Measurements from ENCODE around the gene TAF1D.

Gene TAF1D

DNA sequence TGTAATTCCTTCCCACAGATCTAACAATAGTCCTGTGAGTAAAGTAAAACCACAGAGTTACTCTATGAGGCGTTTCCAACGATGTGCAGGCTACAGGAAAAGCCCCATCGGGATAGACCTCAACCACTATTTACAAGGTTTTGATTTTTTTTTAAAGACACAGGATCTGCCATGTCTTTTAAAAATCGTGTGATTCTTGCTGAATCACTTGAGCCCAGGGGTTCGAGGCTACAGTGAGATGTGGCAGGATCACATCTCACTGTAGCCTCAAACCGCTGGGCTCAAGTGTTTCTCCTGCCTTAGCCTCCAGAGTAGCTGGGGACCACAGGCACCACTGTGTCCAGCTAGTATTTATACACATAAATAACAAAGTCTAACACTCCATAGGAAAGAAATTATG, 7.8 kb downstream of the TAF1D start:
- H3K4me3 ChIP-seq (ENCODE audit: low read depth, low read length) = no peak overlapping the region
- H3K4me1 ChIP-seq (ENCODE audit: control insufficient read depth, insufficient read depth, low read length) = peaks cover 8% of the 10 kb centered on the region
- H3K9ac ChIP-seq (ENCODE audit: low read depth, low read length) = no peak overlapping the region
- no peaks in the 10 kb centered on the region for H3K9me3 ChIP-seq (ENCODE audit: control insufficient read depth, insufficient read depth, low read length)
- H3K27me3 ChIP-seq (ENCODE audit: control insufficient read depth, insufficient read depth, low read length) = no peaks in the 10 kb centered on the region
- peaks cover 58% of the 10 kb centered on the region for H3K36me3 ChIP-seq (ENCODE audit: control insufficient read depth, insufficient read depth, low read length)

- Histone ChIP-seq H3K27me3 (ENCODE audit: control insufficient read depth, insufficient read depth, low read length) (no peaks in the 10 kb centered on the region), H3K4me1 (ENCODE audit: control insufficient read depth, insufficient read depth, low read length) (peaks cover 3% of the 10 kb centered on the region), H3K9me3 (ENCODE audit: control insufficient read depth, insufficient read depth, low read length) (no peaks in the 10 kb centered on the region), H3K9ac (ENCODE audit: low read depth, low read length) (no peak overlapping the region), H3K36me3 (ENCODE audit: control insufficient read depth, insufficient read depth, low read length) (peaks cover 49% of the 10 kb centered on the region), H3K4me3 (ENCODE audit: low read depth, low read length) (no peak overlapping the region)
Measured at GRCh38 chr11:93732237-93732892, 8.9 kb downstream of the TAF1D start.

DNA sequence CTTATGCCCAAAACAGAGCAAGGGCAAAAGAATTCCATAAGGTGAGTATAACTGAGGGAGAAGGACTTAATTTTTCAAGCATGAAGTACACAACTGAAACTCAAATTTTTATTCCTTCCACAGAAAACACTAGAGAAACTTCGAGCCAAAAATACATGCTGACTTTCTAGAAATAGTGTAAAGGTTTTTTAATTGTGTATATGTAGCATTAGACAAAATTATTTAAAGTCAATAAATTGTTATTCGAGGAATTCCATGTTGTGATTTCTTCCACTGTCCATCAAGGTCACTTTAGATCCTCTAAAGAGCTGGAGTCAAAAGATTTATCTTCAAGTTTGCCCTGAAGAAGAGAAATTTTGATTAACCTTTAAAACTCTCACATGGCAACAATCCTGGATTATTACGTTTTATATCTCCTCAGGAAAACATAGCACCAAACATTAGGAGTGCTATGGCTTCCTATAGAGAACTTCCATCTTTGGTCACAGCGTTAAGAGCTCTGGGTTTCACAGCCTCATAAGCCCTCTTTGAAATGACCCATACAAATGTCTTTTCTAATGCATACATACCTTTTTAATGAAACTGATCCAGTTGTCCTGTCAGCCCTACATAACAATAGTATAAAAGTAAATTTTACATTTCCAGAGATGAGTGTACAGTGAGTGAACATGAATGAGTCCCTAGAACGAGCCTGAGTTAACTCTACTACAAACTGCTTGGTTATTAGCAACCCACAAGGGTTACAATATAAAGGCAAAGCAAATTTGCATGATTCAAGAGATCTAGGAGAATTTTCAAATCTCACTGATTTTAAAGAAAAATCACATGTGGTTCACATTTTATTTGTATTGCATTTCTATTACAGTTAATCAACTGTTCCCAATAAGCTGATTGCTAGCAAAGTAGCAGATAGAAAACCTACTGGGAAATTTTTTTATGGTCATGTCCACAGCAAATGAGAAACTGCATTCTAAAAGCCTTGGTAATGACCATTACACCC, 10.9 kb downstream of the TAF1D start:
- no peak overlapping the region for H3K9ac ChIP-seq (ENCODE audit: low read depth, low read length)
- H3K4me3 ChIP-seq (ENCODE audit: low read depth, low read length) = no peak overlapping the region
- peaks cover 42% of the 10 kb centered on the region for H3K36me3 ChIP-seq (ENCODE audit: control insufficient read depth, insufficient read depth, low read length)
- H3K27me3 ChIP-seq (ENCODE audit: control insufficient read depth, insufficient read depth, low read length) = no peaks in the 10 kb centered on the region
- H3K9me3 ChIP-seq (ENCODE audit: control insufficient read depth, insufficient read depth, low read length) = no peaks in the 10 kb centered on the region
- no peaks in the 10 kb centered on the region for H3K4me1 ChIP-seq (ENCODE audit: control insufficient read depth, insufficient read depth, low read length)

- Histone ChIP-seq H3K36me3 (ENCODE audit: control insufficient read depth, insufficient read depth, low read length) (peaks cover 36% of the 10 kb centered on the region), H3K4me3 (ENCODE audit: low read depth, low read length) (no peak overlapping the region), H3K27me3 (ENCODE audit: control insufficient read depth, insufficient read depth, low read length) (no peaks in the 10 kb centered on the region), H3K9ac (ENCODE audit: low read depth, low read length) (no peak overlapping the region), H3K9me3 (ENCODE audit: control insufficient read depth, insufficient read depth, low read length) (no peaks in the 10 kb centered on the region), H3K4me1 (ENCODE audit: control insufficient read depth, insufficient read depth, low read length) (no peaks in the 10 kb centered on the region)
Measured at GRCh38 chr11:93729129-93729616, 12.1 kb downstream of the TAF1D start.

GRCh38 chr11:93728792-93729128, 12.5 kb downstream of the TAF1D start:
- no peaks in the 10 kb centered on the region for H3K4me1 ChIP-seq (ENCODE audit: control insufficient read depth, insufficient read depth, low read length)
- H3K36me3 ChIP-seq (ENCODE audit: control insufficient read depth, insufficient read depth, low read length) = peaks cover 32% of the 10 kb centered on the region
- no peaks in the 10 kb centered on the region for H3K9me3 ChIP-seq (ENCODE audit: control insufficient read depth, insufficient read depth, low read length)
- no peak overlapping the region for H3K9ac ChIP-seq (ENCODE audit: low read depth, low read length)
- no peak overlapping the region for H3K4me3 ChIP-seq (ENCODE audit: low read depth, low read length)
- no peaks in the 10 kb centered on the region for H3K27me3 ChIP-seq (ENCODE audit: control insufficient read depth, insufficient read depth, low read length)

GRCh38 chr11:93727985-93728791, 13.1 kb downstream of the TAF1D start:
- no peaks in the 10 kb centered on the region for H3K9me3 ChIP-seq (ENCODE audit: control insufficient read depth, insufficient read depth, low read length)
- peaks cover 26% of the 10 kb centered on the region for H3K36me3 ChIP-seq (ENCODE audit: control insufficient read depth, insufficient read depth, low read length)
- no peak overlapping the region for H3K4me3 ChIP-seq (ENCODE audit: low read depth, low read length)
- H3K9ac ChIP-seq (ENCODE audit: low read depth, low read length) = no peak overlapping the region
- no peaks in the 10 kb centered on the region for H3K27me3 ChIP-seq (ENCODE audit: control insufficient read depth, insufficient read depth, low read length)
- H3K4me1 ChIP-seq (ENCODE audit: control insufficient read depth, insufficient read depth, low read length) = no peaks in the 10 kb centered on the region

DNA sequence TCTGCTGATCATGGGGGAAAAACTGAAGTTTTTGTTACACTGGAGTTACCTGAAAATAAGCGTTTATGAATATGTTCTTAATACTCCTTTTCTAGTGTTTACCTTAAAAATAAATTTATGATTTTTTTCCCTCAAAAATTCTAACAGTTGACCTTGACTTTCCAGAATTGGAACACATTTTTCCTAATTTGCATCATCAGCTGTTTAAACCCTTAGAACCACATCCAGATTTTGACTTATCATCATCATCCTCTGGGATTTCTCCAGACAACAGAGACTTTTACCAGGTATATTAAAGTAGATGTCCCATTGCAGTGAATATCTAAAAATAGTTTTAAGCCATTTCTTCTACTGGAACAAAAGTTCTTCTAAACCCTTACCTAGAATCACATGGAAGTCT, 17.2 kb downstream of the TAF1D start:
- Histone ChIP-seq H3K27me3 (ENCODE audit: control insufficient read depth, insufficient read depth, low read length) (no peaks in the 10 kb centered on the region), H3K4me3 (ENCODE audit: low read depth, low read length) (no peak overlapping the region), H3K9ac (ENCODE audit: low read depth, low read length) (no peak overlapping the region), H3K36me3 (ENCODE audit: control insufficient read depth, insufficient read depth, low read length) (peaks cover 3% of the 10 kb centered on the region), H3K9me3 (ENCODE audit: control insufficient read depth, insufficient read depth, low read length) (no peaks in the 10 kb centered on the region), H3K4me1 (ENCODE audit: control insufficient read depth, insufficient read depth, low read length) (no peaks in the 10 kb centered on the region)

DNA sequence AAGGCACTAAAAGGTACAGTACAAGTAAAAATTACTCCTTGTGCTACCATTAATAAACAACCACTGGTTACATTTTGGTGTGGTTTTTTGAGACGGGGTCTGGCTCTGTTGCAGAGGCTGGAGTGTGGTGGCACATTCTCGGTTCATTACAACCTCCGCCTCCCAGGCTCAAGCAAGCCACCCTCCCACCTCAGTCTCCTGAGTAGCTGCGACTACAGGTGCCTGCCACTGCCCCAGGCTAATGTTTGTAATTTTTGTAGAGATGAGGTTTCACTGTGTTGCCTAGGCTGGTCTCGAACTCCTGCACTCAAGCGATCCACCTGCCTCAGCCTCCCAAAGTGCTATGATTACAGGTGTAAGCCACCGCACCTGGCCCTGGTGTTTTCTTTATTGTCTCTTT, 20.8 kb downstream of the TAF1D start:
- H3K4me1 ChIP-seq (ENCODE audit: control insufficient read depth, insufficient read depth, low read length) = peaks cover 2% of the 10 kb centered on the region
- H3K27me3 ChIP-seq (ENCODE audit: control insufficient read depth, insufficient read depth, low read length) = no peaks in the 10 kb centered on the region
- H3K4me3 ChIP-seq (ENCODE audit: low read depth, low read length) = no peak overlapping the region
- H3K9ac ChIP-seq (ENCODE audit: low read depth, low read length) = no peak overlapping the region
- peaks cover 2% of the 10 kb centered on the region for H3K36me3 ChIP-seq (ENCODE audit: control insufficient read depth, insufficient read depth, low read length)
- no peaks in the 10 kb centered on the region for H3K9me3 ChIP-seq (ENCODE audit: control insufficient read depth, insufficient read depth, low read length)

GRCh38 chr11:93719310-93719709, 22.0 kb downstream of the TAF1D start:
- H3K27me3 ChIP-seq (ENCODE audit: control insufficient read depth, insufficient read depth, low read length) = no peaks in the 10 kb centered on the region
- peaks cover 2% of the 10 kb centered on the region for H3K4me1 ChIP-seq (ENCODE audit: control insufficient read depth, insufficient read depth, low read length)
- H3K9ac ChIP-seq (ENCODE audit: low read depth, low read length) = no peak overlapping the region
- no peaks in the 10 kb centered on the region for H3K9me3 ChIP-seq (ENCODE audit: control insufficient read depth, insufficient read depth, low read length)
- no peak overlapping the region for H3K4me3 ChIP-seq (ENCODE audit: low read depth, low read length)
- H3K36me3 ChIP-seq (ENCODE audit: control insufficient read depth, insufficient read depth, low read length) = peaks cover 3% of the 10 kb centered on the region

- no peaks in the 10 kb centered on the region for H3K27me3 ChIP-seq (ENCODE audit: control insufficient read depth, insufficient read depth, low read length)
- no peaks in the 10 kb centered on the region for H3K9me3 ChIP-seq (ENCODE audit: control insufficient read depth, insufficient read depth, low read length)
- H3K36me3 ChIP-seq (ENCODE audit: control insufficient read depth, insufficient read depth, low read length) = peaks cover 3% of the 10 kb centered on the region
- no peak overlapping the region for H3K9ac ChIP-seq (ENCODE audit: low read depth, low read length)
- H3K4me3 ChIP-seq (ENCODE audit: low read depth, low read length) = no peak overlapping the region
- H3K4me1 ChIP-seq (ENCODE audit: control insufficient read depth, insufficient read depth, low read length) = peaks cover 2% of the 10 kb centered on the region
Measured at GRCh38 chr11:93718057-93718563, 23.2 kb downstream of the TAF1D start.

GRCh38 chr11:93717501-93717900, 23.8 kb downstream of the TAF1D start:
- H3K9ac ChIP-seq (ENCODE audit: low read depth, low read length) = no peak overlapping the region
- H3K9me3 ChIP-seq (ENCODE audit: control insufficient read depth, insufficient read depth, low read length) = no peaks in the 10 kb centered on the region
- H3K4me3 ChIP-seq (ENCODE audit: low read depth, low read length) = no peak overlapping the region
- H3K27me3 ChIP-seq (ENCODE audit: control insufficient read depth, insufficient read depth, low read length) = no peaks in the 10 kb centered on the region
- H3K36me3 ChIP-seq (ENCODE audit: control insufficient read depth, insufficient read depth, low read length) = peaks cover 3% of the 10 kb centered on the region
- peaks cover 2% of the 10 kb centered on the region for H3K4me1 ChIP-seq (ENCODE audit: control insufficient read depth, insufficient read depth, low read length)
